CD8-positive, alpha-beta memory T cell (primary cell): ENCODE results near the gene ITPK1. TPM values are rescaled to one million over a fixed set of nuclear protein-coding genes. Genes with fewer than 3 reads are reported as not detected.

Experiments used
- CTCF ChIA-PET: fragments of 350-600 bp; sonication (Branson Sonifier 250); formaldehyde crosslinking; loops from one replicate; lab custom pipeline; 2021; ENCODE audit warnings: antibody characterized with exemption; lab: Charles Lee
- POLR2A ChIA-PET: fragments of 350-600 bp; sonication (Branson Sonifier 250); formaldehyde crosslinking; loops from one replicate; lab custom pipeline; 2021; ENCODE audit warnings: antibody characterized with exemption; lab: Charles Lee
- DNase-seq, 5 donors: peaks; one replicate each; pipeline versions ENCODE4 v3.0.0 to v3.0.0-alpha.2; 2020 to 2022; ENCODE audit warnings: mixed read lengths in 1 of 5
- H3K27ac ChIP-seq: one replicate; pipeline ENCODE4 v1.7.0; 2013; ENCODE audit warnings: low read depth, mild to moderate bottlenecking, low read length, moderate library complexity
- H3K27me3 ChIP-seq: 2 replicates; pipeline ENCODE4 v1.7.0; 2013; ENCODE audit warnings: low read length, mild to moderate bottlenecking; ENCODE audit not compliant: insufficient read depth, poor library complexity, severe bottlenecking
- H3K36me3 ChIP-seq: 2 replicates; pipeline ENCODE4 v1.7.0; 2013; ENCODE audit warnings: mild to moderate bottlenecking, low read length, moderate library complexity; ENCODE audit not compliant: insufficient read depth
- H3K4me1 ChIP-seq: 2 replicates; pipeline ENCODE4 v1.7.0; 2013; ENCODE audit warnings: mild to moderate bottlenecking, low read length, moderate library complexity; ENCODE audit not compliant: insufficient read depth
- H3K4me3 ChIP-seq: 2 replicates; pipeline ENCODE4 v1.7.0; 2013; ENCODE audit warnings: mild to moderate bottlenecking, low read length
- H3K9me3 ChIP-seq: 2 replicates; pipeline ENCODE4 v1.7.0; 2013; ENCODE audit warnings: mild to moderate bottlenecking, low read length
- H3K27ac Mint-ChIP-seq, 8 donors: one replicate each; pipeline ENCODE4 v1.8.0; 2020 to 2021; ENCODE audit warnings: mixed read lengths in 8 of 8, mild to moderate bottlenecking in 6 of 8, inconsistent platforms in 3 of 8, moderate library complexity in 3 of 8
- H3K27me3 Mint-ChIP-seq, 2 donors: one replicate each; pipeline ENCODE4 v1.8.0; 2020 to 2021; ENCODE audit warnings: mixed read lengths in 2 of 2, mild to moderate bottlenecking in 1 of 2, moderate library complexity in 1 of 2
- H3K36me3 Mint-ChIP-seq, 3 donors: one replicate each; pipeline ENCODE4 v1.8.0; 2020 to 2021; ENCODE audit warnings: mixed read lengths in 3 of 3, inconsistent platforms in 1 of 3, mild to moderate bottlenecking in 1 of 3
- H3K4me1 Mint-ChIP-seq, 3 donors: one replicate each; pipeline ENCODE4 v1.8.0; 2020 to 2021; ENCODE audit warnings: mixed read lengths in 3 of 3, inconsistent platforms in 1 of 3, mild to moderate bottlenecking in 1 of 3
- H3K4me3 Mint-ChIP-seq, 7 donors: one replicate each; pipeline ENCODE4 v1.8.0; 2020 to 2021; ENCODE audit warnings: mixed read lengths in 7 of 7, mild to moderate bottlenecking in 6 of 7, moderate library complexity in 4 of 7, inconsistent platforms in 2 of 7
- H3K9me3 Mint-ChIP-seq, 5 donors: one replicate each; pipeline ENCODE4 v1.8.0; 2020 to 2022; ENCODE audit warnings: mixed read lengths in 5 of 5, mild to moderate bottlenecking in 3 of 5, moderate library complexity in 2 of 5, inconsistent platforms in 1 of 5
- polyA plus RNA-seq: library from polyadenylated mRNA; unstranded; fragments of 300-500 nt; fragmentation: Illumina TruSeq; gene quantifications from one replicate; pipeline ENCODE4 v1.2.3, GENCODE V29; 2021
- total RNA-seq, 2 experiments: library from RNA; stranded (reverse); gene quantifications; one replicate each; pipeline ENCODE4 v1.2.3, GENCODE V29; 2021

The ITPK1 gene
- total and polyA plus RNA-seq, 3 experiments from 2014 or later: 40.4 to 75.1 (median 66.1) TPM

- Mint-ChIP-seq H3K36me3 (peaks cover 0 to 8% (median 0%) of the 10 kb centered on the region in 3 donors), H3K9me3 (peaks cover 2 to 11% (median 8%) of the 10 kb centered on the region in 5 donors), H3K4me1 (peaks cover 15 to 25% (median 19%) of the 10 kb centered on the region in 3 donors), H3K27me3 (peaks cover 25 to 38% of the 10 kb centered on the region in 2 donors), H3K27ac (peak overlapping the region in 3 of 8 donors; percentile 29 to 82 (median 47)), H3K4me3 (peak overlapping the region in 5 of 7 donors; percentile 15 to 77 (median 41))
- ChIA-PET POLR2A (interaction anchor here (0.7 kb wide), 1 partner anchor 250 kb away, joined by 3 read pairs; no protein-coding TSS in a partner anchor), CTCF (interaction anchor here (0.7 kb wide), 1 partner anchor 78 kb away, joined by 3 read pairs; no protein-coding TSS in a partner anchor)
- Histone ChIP-seq H3K9me3 (no peaks in the 10 kb centered on the region), H3K27ac (no peak overlapping the region), H3K4me3 (no peak overlapping the region), H3K36me3 (no peaks in the 10 kb centered on the region), H3K27me3 (no peaks in the 10 kb centered on the region), H3K4me1 (peaks cover 28% of the 10 kb centered on the region)
- no peak for DNase-seq
Measured at GRCh38 chr14:92897922-92898565, 217.7 kb downstream of the ITPK1 start.

GRCh38 chr14:92895352-92895878 is 220.3 kb downstream of the ITPK1 start:
- ChIA-PET POLR2A (no interaction called here), CTCF (no interaction called here)
- H3K36me3 ChIP-seq: no peaks in the 10 kb centered on the region
- no peak overlapping the region for H3K27ac Mint-ChIP-seq
- H3K27ac ChIP-seq: no peak overlapping the region
- no peaks in the 10 kb centered on the region for H3K27me3 ChIP-seq
- peaks cover 18 to 26% of the 10 kb centered on the region in 2 donors for H3K27me3 Mint-ChIP-seq
- peaks cover 4 to 18% (median 8%) of the 10 kb centered on the region in 5 donors for H3K9me3 Mint-ChIP-seq
- H3K4me1 Mint-ChIP-seq: peaks cover 10 to 24% (median 12%) of the 10 kb centered on the region in 3 donors
- no peak overlapping the region for H3K4me3 ChIP-seq
- H3K9me3 ChIP-seq: no peaks in the 10 kb centered on the region
- H3K36me3 Mint-ChIP-seq: peaks cover 0 to 8% (median 0%) of the 10 kb centered on the region in 3 donors
- DNase-seq: no peak
- no peak overlapping the region for H3K4me3 Mint-ChIP-seq
- H3K4me1 ChIP-seq: peaks cover 18% of the 10 kb centered on the region

- ChIA-PET POLR2A (no interaction called here), CTCF (no interaction called here)
- Mint-ChIP-seq H3K4me3 (no peak overlapping the region), H3K9me3 (peaks cover 2 to 20% (median 8%) of the 10 kb centered on the region in 5 donors), H3K27me3 (peaks cover 15 to 16% of the 10 kb centered on the region in 2 donors), H3K27ac (no peak overlapping the region), H3K4me1 (peaks cover 0 to 8% (median 0%) of the 10 kb centered on the region in 3 donors), H3K36me3 (peaks cover 0 to 4% (median 1%) of the 10 kb centered on the region in 3 donors)
- H3K27ac ChIP-seq: no peak overlapping the region
- H3K27me3 ChIP-seq: no peaks in the 10 kb centered on the region
- no peak overlapping the region for H3K4me3 ChIP-seq
- H3K36me3 ChIP-seq: no peaks in the 10 kb centered on the region
- no peaks in the 10 kb centered on the region for H3K4me1 ChIP-seq
- DNase-seq: no peak
- H3K9me3 ChIP-seq: no peaks in the 10 kb centered on the region
Measured at GRCh38 chr14:92892589-92892988, 223.1 kb downstream of the ITPK1 start.

GRCh38 chr14:92890830-92891588 is 224.7 kb downstream of the ITPK1 start:
- no peaks in the 10 kb centered on the region for H3K27me3 ChIP-seq
- H3K4me1 ChIP-seq: no peaks in the 10 kb centered on the region
- H3K4me3 Mint-ChIP-seq: no peak overlapping the region
- peaks cover 2 to 20% (median 6%) of the 10 kb centered on the region in 5 donors for H3K9me3 Mint-ChIP-seq
- H3K27ac Mint-ChIP-seq: no peak overlapping the region
- peaks cover 0 to 8% (median 0%) of the 10 kb centered on the region in 3 donors for H3K4me1 Mint-ChIP-seq
- POLR2A ChIA-PET: no interaction called here
- CTCF ChIA-PET: no interaction called here
- H3K36me3 ChIP-seq: no peaks in the 10 kb centered on the region
- H3K4me3 ChIP-seq: no peak overlapping the region
- H3K27me3 Mint-ChIP-seq: peaks cover 9 to 14% of the 10 kb centered on the region in 2 donors
- H3K36me3 Mint-ChIP-seq: peaks cover 0 to 4% (median 1%) of the 10 kb centered on the region in 3 donors
- no peak overlapping the region for H3K27ac ChIP-seq
- DNase-seq: no peak
- H3K9me3 ChIP-seq: no peaks in the 10 kb centered on the region

GRCh38 chr14:92888896-92889295 is 226.8 kb downstream of the ITPK1 start:
- peaks cover 5 to 23% of the 10 kb centered on the region in 2 donors for H3K27me3 Mint-ChIP-seq
- ChIA-PET POLR2A (no interaction called here), CTCF (no interaction called here)
- Histone ChIP-seq H3K9me3 (no peaks in the 10 kb centered on the region), H3K27me3 (no peaks in the 10 kb centered on the region), H3K36me3 (no peaks in the 10 kb centered on the region), H3K4me3 (no peak overlapping the region), H3K27ac (no peak overlapping the region), H3K4me1 (no peaks in the 10 kb centered on the region)
- peaks cover 0 to 8% (median 0%) of the 10 kb centered on the region in 3 donors for H3K4me1 Mint-ChIP-seq
- peaks cover 0 to 4% (median 1%) of the 10 kb centered on the region in 3 donors for H3K36me3 Mint-ChIP-seq
- no peak for DNase-seq
- peaks cover 0 to 16% (median 9%) of the 10 kb centered on the region in 5 donors for H3K9me3 Mint-ChIP-seq
- no peak overlapping the region for H3K4me3 Mint-ChIP-seq
- H3K27ac Mint-ChIP-seq: no peak overlapping the region

- DNase-seq: no peak
- H3K4me3 ChIP-seq: no peak overlapping the region
- no peaks in the 10 kb centered on the region for H3K36me3 ChIP-seq
- Mint-ChIP-seq H3K9me3 (peaks cover 0 to 4% (median 0%) of the 10 kb centered on the region in 5 donors), H3K27me3 (peaks cover 12 to 23% of the 10 kb centered on the region in 2 donors), H3K4me3 (no peak overlapping the region), H3K4me1 (peaks cover 0 to 8% (median 0%) of the 10 kb centered on the region in 3 donors), H3K36me3 (peaks cover 0 to 1% (median 0%) of the 10 kb centered on the region in 3 donors), H3K27ac (peak overlapping the region in 1 of 8 donors; percentile 4)
- ChIA-PET CTCF (no interaction called here), POLR2A (no interaction called here)
- no peaks in the 10 kb centered on the region for H3K27me3 ChIP-seq
- H3K27ac ChIP-seq: no peak overlapping the region
- H3K9me3 ChIP-seq: no peaks in the 10 kb centered on the region
- no peaks in the 10 kb centered on the region for H3K4me1 ChIP-seq
Measured at GRCh38 chr14:92887157-92887556, 228.6 kb downstream of the ITPK1 start.
